HUES6 (cell line): Measurements from ENCODE around the gene SPOCK1.

Experiments
- H3K27ac ChIP-seq: 2 replicates; pipeline ENCODE4 v1.7.0; 2013; ENCODE audit warnings: low read depth, mild to moderate bottlenecking, low read length, inconsistent platforms
- H3K27me3 ChIP-seq: 2 replicates; pipeline ENCODE4 v1.6.1; 2013; ENCODE audit warnings: low read length; ENCODE audit not compliant: control insufficient read depth, insufficient read depth
- H3K36me3 ChIP-seq: 2 replicates; pipeline ENCODE4 v1.6.1; 2013; ENCODE audit warnings: low read length; ENCODE audit not compliant: control insufficient read depth, insufficient read depth
- H3K4me1 ChIP-seq: 2 replicates; pipeline ENCODE4 v1.6.1; 2013; ENCODE audit warnings: low read length; ENCODE audit not compliant: control insufficient read depth, insufficient read depth
- H3K4me3 ChIP-seq: 2 replicates; pipeline ENCODE4 v1.5.1; 2013; ENCODE audit warnings: low read depth, low read length
- H3K9ac ChIP-seq: one replicate; pipeline ENCODE4 v1.6.1; 2013; ENCODE audit warnings: mild to moderate bottlenecking, low read length
- H3K9me3 ChIP-seq: 2 replicates; pipeline ENCODE4 v1.6.1; 2013; ENCODE audit warnings: low read depth, low read length; ENCODE audit not compliant: control insufficient read depth, insufficient read depth

The SPOCK1 gene

GRCh38 chr5:137091472-137091871, 407.7 kb downstream of the SPOCK1 start:
- Histone ChIP-seq H3K9me3 (no peaks in the 10 kb centered on the region), H3K27ac (0 out of 2 replicates have a peak overlapping the region, but pooled peaks have one; percentile 26), H3K4me3 (no peak overlapping the region), H3K9ac (no peak overlapping the region), H3K4me1 (peaks cover 29% of the 10 kb centered on the region), H3K36me3 (no peaks in the 10 kb centered on the region), H3K27me3 (no peaks in the 10 kb centered on the region)

- Histone ChIP-seq H3K9ac (no peak overlapping the region), H3K4me1 (peaks cover 29% of the 10 kb centered on the region), H3K9me3 (no peaks in the 10 kb centered on the region), H3K27ac (no peak overlapping the region), H3K4me3 (no peak overlapping the region), H3K36me3 (no peaks in the 10 kb centered on the region), H3K27me3 (no peaks in the 10 kb centered on the region)
These were observed 408.4 kb downstream of the SPOCK1 start for GRCh38 chr5:137090721-137091120.

- no peak overlapping the region for H3K4me3 ChIP-seq
- H3K9me3 ChIP-seq: no peaks in the 10 kb centered on the region
These were observed 409.0 kb downstream of the SPOCK1 start for GRCh38 chr5:137090151-137090550.

GRCh38 chr5:137088175-137088574, 411.0 kb downstream of the SPOCK1 start:
- no peak overlapping the region for H3K27ac ChIP-seq
- no peak overlapping the region for H3K9ac ChIP-seq
- peaks cover 29% of the 10 kb centered on the region for H3K4me1 ChIP-seq
- no peak overlapping the region for H3K4me3 ChIP-seq
- H3K36me3 ChIP-seq: no peaks in the 10 kb centered on the region
- H3K27me3 ChIP-seq: no peaks in the 10 kb centered on the region
- H3K9me3 ChIP-seq: no peaks in the 10 kb centered on the region

More at GRCh38 chr5:137090151-137090550, 409.0 kb downstream of the SPOCK1 start:
- Histone ChIP-seq H3K27me3 (no peaks in the 10 kb centered on the region), H3K27ac (no peak overlapping the region), H3K4me1 (peaks cover 29% of the 10 kb centered on the region), H3K36me3 (no peaks in the 10 kb centered on the region), H3K9ac (no peak overlapping the region)

- Histone ChIP-seq H3K36me3 (no peaks in the 10 kb centered on the region), H3K27me3 (no peaks in the 10 kb centered on the region), H3K4me3 (no peak overlapping the region), H3K27ac (no peak overlapping the region), H3K9me3 (no peaks in the 10 kb centered on the region), H3K9ac (no peak overlapping the region), H3K4me1 (peaks cover 16% of the 10 kb centered on the region)
These were observed 412.8 kb downstream of the SPOCK1 start for GRCh38 chr5:137086342-137086741.

- H3K9ac ChIP-seq: no peak overlapping the region
- H3K27me3 ChIP-seq: no peaks in the 10 kb centered on the region
- H3K9me3 ChIP-seq: no peaks in the 10 kb centered on the region
- H3K4me3 ChIP-seq: no peak overlapping the region
- peaks cover 8% of the 10 kb centered on the region for H3K4me1 ChIP-seq
- no peak overlapping the region for H3K27ac ChIP-seq
- no peaks in the 10 kb centered on the region for H3K36me3 ChIP-seq
These were observed 413.9 kb downstream of the SPOCK1 start for GRCh38 chr5:137085206-137085605.

- Histone ChIP-seq H3K27me3 (no peaks in the 10 kb centered on the region), H3K36me3 (no peaks in the 10 kb centered on the region), H3K9me3 (no peaks in the 10 kb centered on the region)
These were observed 415.1 kb downstream of the SPOCK1 start for GRCh38 chr5:137084016-137084415.

GRCh38 chr5:137082951-137083350, 416.2 kb downstream of the SPOCK1 start:
- Histone ChIP-seq H3K27me3 (no peaks in the 10 kb centered on the region), H3K9ac (no peak overlapping the region), H3K4me1 (peaks cover 13% of the 10 kb centered on the region), H3K27ac (no peak overlapping the region), H3K4me3 (no peak overlapping the region), H3K36me3 (no peaks in the 10 kb centered on the region), H3K9me3 (no peaks in the 10 kb centered on the region)

More at GRCh38 chr5:137084016-137084415, 415.1 kb downstream of the SPOCK1 start:
- peaks cover 3% of the 10 kb centered on the region; the same call in 1 of the 2 replicates for H3K4me1 ChIP-seq
- H3K9ac ChIP-seq: no peak overlapping the region
- H3K4me3 ChIP-seq: no peak overlapping the region
- H3K27ac ChIP-seq: no peak overlapping the region

GRCh38 chr5:137078171-137078665, 420.9 kb downstream of the SPOCK1 start:
- Histone ChIP-seq H3K4me1 (peaks cover 25% of the 10 kb centered on the region), H3K9me3 (no peaks in the 10 kb centered on the region), H3K27me3 (no peaks in the 10 kb centered on the region), H3K4me3 (no peak overlapping the region), H3K9ac (no peak overlapping the region), H3K27ac (no peak overlapping the region), H3K36me3 (no peaks in the 10 kb centered on the region)

GRCh38 chr5:137075163-137075970, 423.8 kb downstream of the SPOCK1 start:
- Histone ChIP-seq H3K9ac (no peak overlapping the region), H3K4me1 (peaks cover 22% of the 10 kb centered on the region), H3K27me3 (no peaks in the 10 kb centered on the region), H3K27ac (no peak overlapping the region), H3K4me3 (no peak overlapping the region), H3K9me3 (no peaks in the 10 kb centered on the region), H3K36me3 (no peaks in the 10 kb centered on the region)

- peaks cover 20% of the 10 kb centered on the region for H3K4me1 ChIP-seq
These were observed 425.9 kb downstream of the SPOCK1 start for GRCh38 chr5:137073189-137073588.

More at GRCh38 chr5:137073189-137073588, 425.9 kb downstream of the SPOCK1 start:
- Histone ChIP-seq H3K36me3 (no peaks in the 10 kb centered on the region), H3K27me3 (no peaks in the 10 kb centered on the region), H3K9ac (no peak overlapping the region), H3K27ac (no peak overlapping the region), H3K4me3 (no peak overlapping the region), H3K9me3 (no peaks in the 10 kb centered on the region)
